Fibroblast of lung (primary cell): ENCODE measurements around the gene RERE. TPM values are rescaled to one million over a fixed set of nuclear protein-coding genes. Genes with fewer than 3 reads are reported as not detected.
A peak's percentile ranks its signal among the peaks of the same experiment; 100 is the strongest.

Experiments
- DNase-seq, 2 donors: peaks; one replicate each; pipeline versions ENCODE4 v3.0.0 to v3.0.0-alpha.2; 2010; ENCODE audit warnings: low read depth in 2 of 2
- H2AFZ ChIP-seq: 2 replicates; pipeline ENCODE4 v1.5.1; 2012; ENCODE audit warnings: low read length, control low read depth, inconsistent platforms
- H3K27ac ChIP-seq: 2 replicates; pipeline ENCODE4 v1.5.1; 2011; ENCODE audit warnings: low read length, control low read depth; ENCODE audit not compliant: insufficient read depth
- H3K27me3 ChIP-seq: 2 replicates; pipeline ENCODE4 v1.5.1; 2011; ENCODE audit warnings: mild to moderate bottlenecking, low read length; ENCODE audit not compliant: control insufficient read depth, insufficient read depth
- H3K36me3 ChIP-seq: 2 replicates; pipeline ENCODE4 v1.5.1; 2011; ENCODE audit warnings: low read length; ENCODE audit not compliant: control insufficient read depth, insufficient read depth
- H3K4me1 ChIP-seq: 2 replicates; pipeline ENCODE4 v1.5.1; 2011; ENCODE audit warnings: low read length; ENCODE audit not compliant: control insufficient read depth, insufficient read depth; ENCODE audit errors: extremely low read depth
- H3K4me2 ChIP-seq: 2 replicates; pipeline ENCODE4 v1.5.1; 2011; ENCODE audit warnings: low read length, control low read depth; ENCODE audit not compliant: insufficient read depth; ENCODE audit errors: extremely low read depth
- H3K4me3 ChIP-seq, 4 experiments: fragments of 200-600 bp in 1 of 4; sonication (generic) in 1 of 4; replicated peaks in 1 of 4; 2 replicates each; pipeline ENCODE4 v1.5.1; 2011 to 2016; ENCODE audit warnings: low read length in 4 of 4, low read depth in 3 of 4, mild to moderate bottlenecking in 3 of 4, control low read depth in 2 of 4, inconsistent platforms in 1 of 4, mixed read lengths in 1 of 4; ENCODE audit not compliant: insufficient read depth in 1 of 4; ENCODE audit errors: control extremely low read depth in 1 of 4
- H3K79me2 ChIP-seq: 2 replicates; pipeline ENCODE4 v1.5.1; 2012; ENCODE audit warnings: mild to moderate bottlenecking, low read length, inconsistent platforms; ENCODE audit not compliant: control insufficient read depth, insufficient read depth
- H3K9ac ChIP-seq: 2 replicates; pipeline ENCODE4 v1.5.1; 2011; ENCODE audit warnings: mild to moderate bottlenecking, low read length, control low read depth; ENCODE audit not compliant: insufficient read depth
- H3K9me3 ChIP-seq: 2 replicates; pipeline ENCODE4 v1.5.1; 2012; ENCODE audit warnings: low read depth, low read length; ENCODE audit not compliant: control insufficient read depth, insufficient read depth
- H4K20me1 ChIP-seq: 2 replicates; pipeline ENCODE4 v1.5.1; 2011; ENCODE audit warnings: low read length; ENCODE audit not compliant: control insufficient read depth, insufficient read depth; ENCODE audit errors: extremely low read depth
- EZH2 ChIP-seq: IDR thresholded peaks from 2 replicates; pipeline ENCODE4 v1.5.1; 2012; ENCODE audit warnings: low read length, control low read depth, mild to moderate bottlenecking; ENCODE audit errors: missing control alignments
- polyA plus RNA-seq, 2 donors: library from polyadenylated mRNA; depleted of rRNA in 1 of 2; stranded (reverse) in 1 of 2; unstranded in 1 of 2; fragments of >200 nt; gene quantifications; 2 replicates each; pipeline ENCODE4 v1.2.1, GENCODE V29; 2011 to 2012; ENCODE audit warnings: missing spikeins in 1 of 2
- total RNA-seq: library from RNA; depleted of rRNA; stranded (reverse); fragments of >200 nt; gene quantifications from 2 replicates; pipeline ENCODE4 v1.2.1, GENCODE V29; 2014
- TF ChIP-seq, protein P1 (sequence below), 2 donors: IDR thresholded peaks in 1 of 2; conservative IDR thresholded peaks in 1 of 2; 1 replicate in 1 of 2; 2 replicates in 1 of 2; pipeline ENCODE4 v1.5.1; 2011 to 2012; ENCODE audit warnings: low read length in 2 of 2, control low read depth in 1 of 2, inconsistent platforms in 1 of 2, low read depth in 1 of 2, mild to moderate bottlenecking in 1 of 2

The RERE gene
- total and polyA plus RNA-seq, 2 donors (not counting 1 experiment from before 2014, with no cell fraction given) = 3.7 to 51.0 TPM

DNA sequence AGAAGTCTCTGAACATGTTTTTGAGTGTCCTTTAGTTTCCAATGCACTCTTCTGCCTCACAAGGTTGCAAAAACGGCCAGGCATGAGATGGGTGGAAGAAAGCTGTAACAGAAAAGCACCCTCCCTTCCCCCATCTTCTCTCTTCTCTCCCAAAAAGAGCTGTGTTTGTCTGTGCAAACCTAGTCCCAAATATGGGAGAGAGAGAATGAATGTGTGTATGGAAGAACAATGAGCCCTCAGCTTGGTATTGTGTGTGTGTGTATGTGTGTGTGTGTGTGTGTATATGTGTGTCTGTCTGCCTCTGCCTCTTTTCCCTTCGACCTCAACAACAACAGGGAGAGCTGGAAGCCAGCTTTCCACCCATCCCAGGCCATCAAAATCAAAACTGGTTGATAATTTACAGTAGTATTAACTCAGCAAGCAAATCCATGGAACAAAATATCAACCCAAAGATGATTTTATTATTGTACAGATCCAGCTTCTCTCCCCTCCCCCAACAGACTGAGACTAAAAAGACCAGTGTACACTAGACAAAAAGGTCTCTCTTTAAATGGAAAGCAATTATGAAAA is 1.8 kb downstream of the RERE start:
- peak; percentile 40 to 53 for DNase-seq
- peak overlapping the region; percentile 86 for H3K4me2 ChIP-seq
- H3K27me3 ChIP-seq = no peaks in the 10 kb centered on the region
- no peaks in the 10 kb centered on the region for H4K20me1 ChIP-seq
- peak overlapping the region; percentile 4 for H2AFZ ChIP-seq
- H3K9ac ChIP-seq = no peak overlapping the region
- no peak overlapping the region for H3K27ac ChIP-seq
- H3K9me3 ChIP-seq = no peaks in the 10 kb centered on the region
- H3K4me3 ChIP-seq = peak overlapping the region; percentile 11 to 85 (median 82)
- TF ChIP-seq EZH2 = no peak
- TF ChIP-seq, protein P1, sequence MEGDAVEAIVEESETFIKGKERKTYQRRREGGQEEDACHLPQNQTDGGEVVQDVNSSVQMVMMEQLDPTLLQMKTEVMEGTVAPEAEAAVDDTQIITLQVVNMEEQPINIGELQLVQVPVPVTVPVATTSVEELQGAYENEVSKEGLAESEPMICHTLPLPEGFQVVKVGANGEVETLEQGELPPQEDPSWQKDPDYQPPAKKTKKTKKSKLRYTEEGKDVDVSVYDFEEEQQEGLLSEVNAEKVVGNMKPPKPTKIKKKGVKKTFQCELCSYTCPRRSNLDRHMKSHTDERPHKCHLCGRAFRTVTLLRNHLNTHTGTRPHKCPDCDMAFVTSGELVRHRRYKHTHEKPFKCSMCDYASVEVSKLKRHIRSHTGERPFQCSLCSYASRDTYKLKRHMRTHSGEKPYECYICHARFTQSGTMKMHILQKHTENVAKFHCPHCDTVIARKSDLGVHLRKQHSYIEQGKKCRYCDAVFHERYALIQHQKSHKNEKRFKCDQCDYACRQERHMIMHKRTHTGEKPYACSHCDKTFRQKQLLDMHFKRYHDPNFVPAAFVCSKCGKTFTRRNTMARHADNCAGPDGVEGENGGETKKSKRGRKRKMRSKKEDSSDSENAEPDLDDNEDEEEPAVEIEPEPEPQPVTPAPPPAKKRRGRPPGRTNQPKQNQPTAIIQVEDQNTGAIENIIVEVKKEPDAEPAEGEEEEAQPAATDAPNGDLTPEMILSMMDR (conservative IDR thresholded peaks at IDR 0.05 in 1 of 2, IDR thresholded peaks at IDR 0.05 in 1 of 2; ENCODE audit: low read depth in 1 of 2, low read length in 2 of 2) = no peak
- peaks cover 2% of the 10 kb centered on the region for H3K4me1 ChIP-seq
- H3K36me3 ChIP-seq = no peaks in the 10 kb centered on the region
- peaks cover 3% of the 10 kb centered on the region for H3K79me2 ChIP-seq

DNA sequence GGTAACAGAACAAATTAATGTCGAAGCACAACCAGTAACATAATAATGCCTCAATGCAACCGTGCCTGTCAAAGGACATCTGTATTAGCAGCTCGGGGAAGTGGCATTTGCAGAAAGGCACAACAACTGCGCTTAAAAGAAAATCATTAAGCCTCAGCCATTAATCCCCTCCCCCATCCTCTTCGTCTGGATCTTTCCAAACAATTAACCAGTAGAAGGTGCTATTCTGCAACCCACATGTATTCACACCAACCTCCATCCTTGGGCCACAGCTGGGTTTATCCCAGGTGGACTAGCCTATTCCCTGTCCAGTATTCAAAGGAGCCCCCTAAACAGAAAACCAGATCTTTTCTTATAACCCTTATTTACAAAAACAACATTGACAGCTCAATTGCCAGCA is 2.6 kb downstream of the RERE start:
- DNase-seq = no peak
- Histone ChIP-seq H3K36me3 (no peaks in the 10 kb centered on the region), H3K9ac (no peak overlapping the region), H3K4me3 (peak overlapping the region in 1 of 4 experiments; percentile 83), H3K4me2 (no peak overlapping the region), H2AFZ (no peak overlapping the region), H3K9me3 (no peaks in the 10 kb centered on the region), H4K20me1 (no peaks in the 10 kb centered on the region), H3K4me1 (peaks cover 2% of the 10 kb centered on the region), H3K27me3 (no peaks in the 10 kb centered on the region), H3K27ac (no peak overlapping the region), H3K79me2 (peaks cover 3% of the 10 kb centered on the region)
- TF ChIP-seq, protein P1 (conservative IDR thresholded peaks at IDR 0.05 in 1 of 2, IDR thresholded peaks at IDR 0.05 in 1 of 2; ENCODE audit: low read depth in 1 of 2, low read length in 2 of 2) = no peak
- no peak for TF ChIP-seq EZH2

GRCh38 chr1:8813991-8814390 is 3.4 kb downstream of the RERE start:
- H3K36me3 ChIP-seq = no peaks in the 10 kb centered on the region
- H2AFZ ChIP-seq = no peak overlapping the region
- no peak overlapping the region for H3K4me3 ChIP-seq
- DNase-seq = peak in 1 of 2 donors; percentile 29
- peaks cover 3% of the 10 kb centered on the region for H3K79me2 ChIP-seq
- peak overlapping the region; percentile 15 for H3K4me2 ChIP-seq
- H3K9ac ChIP-seq = no peak overlapping the region
- no peaks in the 10 kb centered on the region for H3K27me3 ChIP-seq
- H3K27ac ChIP-seq = no peak overlapping the region
- no peak for TF ChIP-seq EZH2
- TF ChIP-seq, protein P1 (conservative IDR thresholded peaks at IDR 0.05 in 1 of 2, IDR thresholded peaks at IDR 0.05 in 1 of 2; ENCODE audit: low read depth in 1 of 2, low read length in 2 of 2) = no peak
- H3K9me3 ChIP-seq = no peaks in the 10 kb centered on the region
- H4K20me1 ChIP-seq = no peaks in the 10 kb centered on the region
- H3K4me1 ChIP-seq = peaks cover 2% of the 10 kb centered on the region
